ENCODE measurements around the gene HUS1B. TPM values are rescaled to one million over a fixed set of nuclear protein-coding genes. Genes with fewer than 3 reads are reported as not detected.
A peak's percentile ranks its signal among the peaks of the same experiment; 100 is the strongest.

The HUS1B gene
- total and polyA plus RNA-seq, 2 of the 13 experiments (the other 11 are each of a cell fraction or from before 2014, with no cell fraction given), result 0.18 to 0.40 TPM

DNA sequence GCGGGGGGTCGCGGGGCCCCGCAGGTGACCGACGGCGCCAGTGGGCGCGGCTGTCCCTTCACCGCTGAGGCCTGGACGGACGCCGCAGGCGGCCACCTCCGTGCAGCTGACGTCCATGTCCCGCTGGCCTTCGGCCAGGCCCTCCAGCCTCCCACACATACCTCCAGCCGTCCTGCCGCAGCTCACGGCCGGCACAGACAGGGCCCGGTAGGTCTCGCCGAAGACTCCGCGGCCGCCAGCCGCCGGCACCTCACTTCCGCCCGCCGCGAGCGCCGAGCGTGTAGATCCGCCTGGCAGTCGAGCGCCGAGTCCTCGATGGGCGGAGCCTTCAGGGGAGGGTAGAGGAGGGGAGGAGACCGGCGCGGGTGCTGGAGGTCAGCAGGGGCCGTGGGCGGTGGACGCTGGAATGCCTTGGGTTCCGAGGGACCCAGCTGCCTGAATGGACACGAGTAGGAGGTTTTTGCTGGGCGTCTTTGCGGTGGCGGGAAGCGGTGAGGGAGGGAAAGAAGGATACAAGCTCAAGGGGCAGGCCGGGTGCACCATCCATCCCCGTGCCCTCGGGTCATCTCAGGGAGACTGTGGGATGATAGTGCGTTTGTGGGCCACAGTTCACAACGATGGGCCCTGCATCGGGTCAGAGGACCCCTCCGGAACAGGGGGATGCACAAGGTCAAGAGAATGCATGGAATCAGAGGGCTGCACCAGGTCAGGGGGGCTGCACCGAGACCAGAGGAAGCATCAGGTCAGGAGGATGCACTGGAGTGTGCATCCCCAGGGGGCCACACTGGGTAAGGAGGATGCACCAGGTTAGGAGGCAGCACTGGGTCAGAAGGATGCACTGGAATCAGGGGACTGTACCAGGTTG lies 36.2 kb upstream of the HUS1B start, which contains the start of gene EXOC2 (continued):
- TF ChIP-seq, protein P1, sequence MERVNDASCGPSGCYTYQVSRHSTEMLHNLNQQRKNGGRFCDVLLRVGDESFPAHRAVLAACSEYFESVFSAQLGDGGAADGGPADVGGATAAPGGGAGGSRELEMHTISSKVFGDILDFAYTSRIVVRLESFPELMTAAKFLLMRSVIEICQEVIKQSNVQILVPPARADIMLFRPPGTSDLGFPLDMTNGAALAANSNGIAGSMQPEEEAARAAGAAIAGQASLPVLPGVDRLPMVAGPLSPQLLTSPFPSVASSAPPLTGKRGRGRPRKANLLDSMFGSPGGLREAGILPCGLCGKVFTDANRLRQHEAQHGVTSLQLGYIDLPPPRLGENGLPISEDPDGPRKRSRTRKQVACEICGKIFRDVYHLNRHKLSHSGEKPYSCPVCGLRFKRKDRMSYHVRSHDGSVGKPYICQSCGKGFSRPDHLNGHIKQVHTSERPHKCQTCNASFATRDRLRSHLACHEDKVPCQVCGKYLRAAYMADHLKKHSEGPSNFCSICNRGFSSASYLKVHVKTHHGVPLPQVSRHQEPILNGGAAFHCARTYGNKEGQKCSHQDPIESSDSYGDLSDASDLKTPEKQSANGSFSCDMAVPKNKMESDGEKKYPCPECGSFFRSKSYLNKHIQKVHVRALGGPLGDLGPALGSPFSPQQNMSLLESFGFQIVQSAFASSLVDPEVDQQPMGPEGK (CRISPR knock-in tag; IDR thresholded peaks at IDR 0.05), result peak; percentile 83
- TF ChIP-seq XRCC5 (optimal IDR thresholded peaks at IDR 0.05; ENCODE audit: low read length) (peak; percentile 100), ZNF205 (CRISPR knock-in tag; IDR thresholded peaks at IDR 0.05) (peak; percentile 66), POLR2G (IDR thresholded peaks at IDR 0.05; ENCODE audit: low read depth, low read length) (peak; percentile 88), ZC3H13 (CRISPR knock-in tag; IDR thresholded peaks at IDR 0.05) (peak; percentile 91; the same call in 1 of the 2 replicates), ZNF672 (CRISPR knock-in tag; IDR thresholded peaks at IDR 0.05) (0 out of 2 replicates have a peak, but pooled peaks have one; percentile 59), CBX5 (CRISPR knock-in tag; IDR thresholded peaks at IDR 0.05; ENCODE audit: borderline replicate concordance) (peak; percentile 96), SRSF1 (optimal IDR thresholded peaks at IDR 0.05; ENCODE audit: low read depth, low read length) (peak; percentile 93), RBM22 (optimal IDR thresholded peaks at IDR 0.05; ENCODE audit: low read length) (no peak), FIP1L1 (IDR thresholded peaks at IDR 0.05; ENCODE audit: borderline replicate concordance, insufficient read depth, low read depth, low read length) (no peak), DMAP1 (CRISPR knock-in tag; IDR thresholded peaks at IDR 0.05) (peak; percentile 95), NR2F1 (CRISPR knock-in tag; IDR thresholded peaks at IDR 0.05) (peak in 1 of 2 experiments; percentile 77; a peak in 2 of 4 replicates), ZFP41 (CRISPR knock-in tag; IDR thresholded peaks at IDR 0.05; ENCODE audit: borderline replicate concordance) (no peak), ZNF788 (CRISPR knock-in tag; IDR thresholded peaks at IDR 0.05; ENCODE audit: borderline replicate concordance) (peak; percentile 99)
- TF ChIP-seq, protein P2, sequence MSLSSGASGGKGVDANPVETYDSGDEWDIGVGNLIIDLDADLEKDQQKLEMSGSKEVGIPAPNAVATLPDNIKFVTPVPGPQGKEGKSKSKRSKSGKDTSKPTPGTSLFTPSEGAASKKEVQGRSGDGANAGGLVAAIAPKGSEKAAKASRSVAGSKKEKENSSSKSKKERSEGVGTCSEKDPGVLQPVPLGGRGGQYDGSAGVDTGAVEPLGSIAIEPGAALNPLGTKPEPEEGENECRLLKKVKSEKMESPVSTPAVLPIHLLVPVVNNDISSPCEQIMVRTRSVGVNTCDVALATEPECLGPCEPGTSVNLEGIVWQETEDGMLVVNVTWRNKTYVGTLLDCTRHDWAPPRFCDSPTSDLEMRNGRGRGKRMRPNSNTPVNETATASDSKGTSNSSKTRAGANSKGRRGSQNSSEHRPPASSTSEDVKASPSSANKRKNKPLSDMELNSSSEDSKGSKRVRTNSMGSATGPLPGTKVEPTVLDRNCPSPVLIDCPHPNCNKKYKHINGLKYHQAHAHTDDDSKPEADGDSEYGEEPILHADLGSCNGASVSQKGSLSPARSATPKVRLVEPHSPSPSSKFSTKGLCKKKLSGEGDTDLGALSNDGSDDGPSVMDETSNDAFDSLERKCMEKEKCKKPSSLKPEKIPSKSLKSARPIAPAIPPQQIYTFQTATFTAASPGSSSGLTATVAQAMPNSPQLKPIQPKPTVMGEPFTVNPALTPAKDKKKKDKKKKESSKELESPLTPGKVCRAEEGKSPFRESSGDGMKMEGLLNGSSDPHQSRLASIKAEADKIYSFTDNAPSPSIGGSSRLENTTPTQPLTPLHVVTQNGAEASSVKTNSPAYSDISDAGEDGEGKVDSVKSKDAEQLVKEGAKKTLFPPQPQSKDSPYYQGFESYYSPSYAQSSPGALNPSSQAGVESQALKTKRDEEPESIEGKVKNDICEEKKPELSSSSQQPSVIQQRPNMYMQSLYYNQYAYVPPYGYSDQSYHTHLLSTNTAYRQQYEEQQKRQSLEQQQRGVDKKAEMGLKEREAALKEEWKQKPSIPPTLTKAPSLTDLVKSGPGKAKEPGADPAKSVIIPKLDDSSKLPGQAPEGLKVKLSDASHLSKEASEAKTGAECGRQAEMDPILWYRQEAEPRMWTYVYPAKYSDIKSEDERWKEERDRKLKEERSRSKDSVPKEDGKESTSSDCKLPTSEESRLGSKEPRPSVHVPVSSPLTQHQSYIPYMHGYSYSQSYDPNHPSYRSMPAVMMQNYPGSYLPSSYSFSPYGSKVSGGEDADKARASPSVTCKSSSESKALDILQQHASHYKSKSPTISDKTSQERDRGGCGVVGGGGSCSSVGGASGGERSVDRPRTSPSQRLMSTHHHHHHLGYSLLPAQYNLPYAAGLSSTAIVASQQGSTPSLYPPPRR (CRISPR knock-in tag; IDR thresholded peaks at IDR 0.05; ENCODE audit: borderline replicate concordance), result no peak; the same call in 1 of the 2 replicates
- TF ChIP-seq, protein P3, sequence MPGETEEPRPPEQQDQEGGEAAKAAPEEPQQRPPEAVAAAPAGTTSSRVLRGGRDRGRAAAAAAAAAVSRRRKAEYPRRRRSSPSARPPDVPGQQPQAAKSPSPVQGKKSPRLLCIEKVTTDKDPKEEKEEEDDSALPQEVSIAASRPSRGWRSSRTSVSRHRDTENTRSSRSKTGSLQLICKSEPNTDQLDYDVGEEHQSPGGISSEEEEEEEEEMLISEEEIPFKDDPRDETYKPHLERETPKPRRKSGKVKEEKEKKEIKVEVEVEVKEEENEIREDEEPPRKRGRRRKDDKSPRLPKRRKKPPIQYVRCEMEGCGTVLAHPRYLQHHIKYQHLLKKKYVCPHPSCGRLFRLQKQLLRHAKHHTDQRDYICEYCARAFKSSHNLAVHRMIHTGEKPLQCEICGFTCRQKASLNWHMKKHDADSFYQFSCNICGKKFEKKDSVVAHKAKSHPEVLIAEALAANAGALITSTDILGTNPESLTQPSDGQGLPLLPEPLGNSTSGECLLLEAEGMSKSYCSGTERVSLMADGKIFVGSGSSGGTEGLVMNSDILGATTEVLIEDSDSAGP (CRISPR knock-in tag; IDR thresholded peaks at IDR 0.05; ENCODE audit: borderline replicate concordance), result peak; percentile 95
- TF ChIP-seq, protein P4, sequence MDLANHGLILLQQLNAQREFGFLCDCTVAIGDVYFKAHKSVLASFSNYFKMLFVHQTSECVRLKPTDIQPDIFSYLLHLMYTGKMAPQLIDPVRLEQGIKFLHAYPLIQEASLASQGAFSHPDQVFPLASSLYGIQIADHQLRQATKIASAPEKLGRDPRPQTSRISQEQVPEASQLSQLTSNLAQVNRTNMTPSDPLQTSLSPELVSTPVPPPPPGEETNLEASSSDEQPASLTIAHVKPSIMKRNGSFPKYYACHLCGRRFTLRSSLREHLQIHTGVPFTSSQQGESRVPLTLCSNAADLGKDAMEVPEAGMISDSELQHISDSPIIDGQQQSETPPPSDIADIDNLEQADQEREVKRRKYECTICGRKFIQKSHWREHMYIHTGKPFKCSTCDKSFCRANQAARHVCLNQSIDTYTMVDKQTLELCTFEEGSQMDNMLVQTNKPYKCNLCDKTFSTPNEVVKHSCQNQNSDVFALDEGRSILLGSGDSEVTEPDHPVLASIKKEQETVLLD (CRISPR knock-in tag; IDR thresholded peaks at IDR 0.05; ENCODE audit: low read depth), result peak; percentile 84
